Neural cell (in vitro differentiated cells): ENCODE results near the gene EEF1AKMT4.

Source experiments
- POLR2AphosphoS5 ChIP-seq: IDR thresholded peaks from 2 replicates; pipeline ENCODE4 v1.6.1; 2012
- SMC3 ChIP-seq: fragments of 450-650 bp; conservative IDR thresholded peaks from 2 replicates; pipeline ENCODE4 v1.6.1; 2014; ENCODE audit warnings: antibody characterized with exemption, mild to moderate bottlenecking, moderate library complexity; ENCODE audit not compliant: poor library complexity
- TF ChIP-seq, protein P1 (sequence below): fragments of 450-650 bp; IDR thresholded peaks from 2 replicates; pipeline ENCODE4 v1.5.1; 2014; ENCODE audit warnings: antibody characterized with exemption, mild to moderate bottlenecking, moderate library complexity; ENCODE audit not compliant: poor library complexity, severe bottlenecking

- TF ChIP-seq, protein P1, sequence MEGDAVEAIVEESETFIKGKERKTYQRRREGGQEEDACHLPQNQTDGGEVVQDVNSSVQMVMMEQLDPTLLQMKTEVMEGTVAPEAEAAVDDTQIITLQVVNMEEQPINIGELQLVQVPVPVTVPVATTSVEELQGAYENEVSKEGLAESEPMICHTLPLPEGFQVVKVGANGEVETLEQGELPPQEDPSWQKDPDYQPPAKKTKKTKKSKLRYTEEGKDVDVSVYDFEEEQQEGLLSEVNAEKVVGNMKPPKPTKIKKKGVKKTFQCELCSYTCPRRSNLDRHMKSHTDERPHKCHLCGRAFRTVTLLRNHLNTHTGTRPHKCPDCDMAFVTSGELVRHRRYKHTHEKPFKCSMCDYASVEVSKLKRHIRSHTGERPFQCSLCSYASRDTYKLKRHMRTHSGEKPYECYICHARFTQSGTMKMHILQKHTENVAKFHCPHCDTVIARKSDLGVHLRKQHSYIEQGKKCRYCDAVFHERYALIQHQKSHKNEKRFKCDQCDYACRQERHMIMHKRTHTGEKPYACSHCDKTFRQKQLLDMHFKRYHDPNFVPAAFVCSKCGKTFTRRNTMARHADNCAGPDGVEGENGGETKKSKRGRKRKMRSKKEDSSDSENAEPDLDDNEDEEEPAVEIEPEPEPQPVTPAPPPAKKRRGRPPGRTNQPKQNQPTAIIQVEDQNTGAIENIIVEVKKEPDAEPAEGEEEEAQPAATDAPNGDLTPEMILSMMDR: no peak
- TF ChIP-seq POLR2AphosphoS5 (no peak), SMC3 (no peak)
Observed at GRCh38 chr3:184291738-184292445, 42.4 kb downstream of the EEF1AKMT4 start.
